Right lobe of liver (tissue), 6 donors: ENCODE data around the gene IQCH. TPM values are rescaled to one million over a fixed set of nuclear protein-coding genes. Genes with fewer than 3 reads are reported as not detected.

Experiments
- ATAC-seq, 4 donors: fragments of 200-7000 bp; cut with Tn5 transposase; one replicate each; pipeline ENCODE4 v1.9.1; 2020; ENCODE audit warnings: mild to moderate bottlenecking in 4 of 4, moderate library complexity in 4 of 4
- DNase-seq, 3 donors: peaks; one replicate each; pipeline ENCODE4 v3.0.0-alpha.2; 2020
- H3K27ac ChIP-seq, 3 donors: fragments of 200-600 bp; one replicate each; pipeline ENCODE4 v1.8.0; 2022
- H3K27me3 ChIP-seq, 2 donors: fragments of 200-600 bp; one replicate each; pipeline ENCODE4 v1.8.0; 2022
- H3K36me3 ChIP-seq, 4 donors: fragments of 200-600 bp; sonication (generic) in 1 of 4; one replicate each; pipeline versions ENCODE4 v1.5.1 to v1.8.0; 2017 to 2022; ENCODE audit warnings: control low read depth in 1 of 4
- H3K4me1 ChIP-seq, 4 donors: fragments of 200-600 bp; sonication (generic) in 1 of 4; one replicate each; pipeline versions ENCODE4 v1.5.1 to v1.8.0; 2017 to 2022; ENCODE audit warnings: control low read depth in 1 of 4
- H3K4me3 ChIP-seq, 3 donors: fragments of 200-600 bp; one replicate each; pipeline ENCODE4 v1.8.0; 2022
- H3K9me3 ChIP-seq, 4 donors: fragments of 200-600 bp; sonication (generic) in 1 of 4; one replicate each; pipeline versions ENCODE4 v1.5.1 to v1.8.0; 2017 to 2022; ENCODE audit warnings: control low read depth in 1 of 4
- CTCF ChIP-seq, 4 donors: fragments of 200-600 bp in 3 of 4; fragments of 450-650 bp in 1 of 4; IDR thresholded peaks; one replicate each; pipeline versions ENCODE4 v1.5.1 to v1.8.0; 2016 to 2022; ENCODE audit warnings: antibody characterized with exemption in 4 of 4, mild to moderate bottlenecking in 2 of 4
- POLR2A ChIP-seq: fragments of 450-650 bp; IDR thresholded peaks from one replicate; pipeline ENCODE4 v1.6.1; 2017; ENCODE audit warnings: antibody characterized with exemption, mild to moderate bottlenecking
- WGBS: methylation state at CpG from one replicate; pipeline ENCODE4 v1.1.6; 2018; ENCODE audit warnings: low coverage, low lambda C conversion rate; ENCODE audit not compliant: insufficient coverage; ENCODE audit errors: missing lambda C conversion rate; 5-methylcytosine and 5-hydroxymethylcytosine counted together
- intact Hi-C, 2 donors: fragments of 100-400 bp; cut with DNase I; formaldehyde crosslinking; loops; one replicate each; pipeline versions ENCODE4 v1.11.2 to v1.14.1; 2022
- total RNA-seq, 6 experiments: library from RNA; depleted of rRNA in 2 of 6; stranded (reverse); fragments of >200 nt in 2 of 6; fragmentation: NEBNext Ultra II Directional in 3 of 6; extraction: Animal tissue kit (Norgen Biotek cat#: 25700) in 3 of 6; gene quantifications; one replicate each; pipeline versions ENCODE4 v1.1.0 to v1.2.4, GENCODE V29; 2016 to 2023
- donor health status: DM: no; HTN: yes; CAD: no.
- donor health status: DM: no; HTN: no; CAD: no.
- donor health status: DM: no; HTN: no; CAD: no.
- donor health status: DM: no; HTN: yes; CAD: no.
- donor health status: DM: no; HTN: yes; CAD: no.

The IQCH gene
- total RNA-seq, 6 experiments from 2014 or later: 0.91 to 2.3 (median 1.4) TPM

DNA sequence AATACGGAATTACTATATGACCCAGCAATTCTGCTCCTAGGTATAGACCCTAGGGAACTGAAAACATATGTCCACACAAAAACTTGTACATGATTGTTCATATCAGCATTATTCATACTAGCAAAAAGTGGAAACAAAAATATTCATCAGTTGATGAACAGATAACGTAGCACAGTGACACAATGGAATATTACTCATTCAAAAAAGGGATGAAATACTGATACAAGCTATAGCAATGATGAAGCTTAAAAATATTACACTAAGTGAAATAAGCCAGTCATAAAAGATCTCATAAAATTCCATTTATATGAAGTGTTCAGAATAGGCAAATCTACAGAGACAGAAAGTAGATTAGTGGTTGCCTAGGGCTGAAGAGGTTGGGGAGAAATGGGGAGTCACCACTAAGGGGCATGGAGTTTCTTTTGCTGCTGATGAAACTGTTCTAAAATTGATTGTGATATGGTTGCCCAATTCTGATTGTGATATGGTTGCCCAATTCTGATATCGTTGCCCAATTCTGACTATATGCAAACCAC is 276.9 kb downstream of the IQCH start:
- H3K27me3 ChIP-seq: no peaks in the 10 kb centered on the region
- H3K36me3 ChIP-seq: peaks cover 0 to 7% (median 0%) of the 10 kb centered on the region in 4 donors
- no peak for TF ChIP-seq POLR2A
- TF ChIP-seq CTCF (IDR thresholded peaks at IDR 0.05): no peak
- intact Hi-C loops: no loop called here
- no peak overlapping the region for H3K4me3 ChIP-seq
- H3K27ac ChIP-seq: no peak overlapping the region
- ATAC-seq (peak in 2 of 4 donors; percentile 27 to 35), DNase-seq (no peak)
- H3K9me3 ChIP-seq: no peaks in the 10 kb centered on the region
- 70% methylated on average over 3 of the region's 3 CpGs for WGBS
- H3K4me1 ChIP-seq: no peaks in the 10 kb centered on the region

GRCh38 chr15:67533873-67534272 is 279.3 kb downstream of the IQCH start:
- WGBS: 58% methylated on average over 1 of the region's 1 CpG
- TF ChIP-seq CTCF (IDR thresholded peaks at IDR 0.05) (no peak), POLR2A (no peak)
- Histone ChIP-seq H3K4me3 (no peak overlapping the region), H3K36me3 (no peaks in the 10 kb centered on the region), H3K9me3 (no peaks in the 10 kb centered on the region), H3K27me3 (no peaks in the 10 kb centered on the region), H3K27ac (no peak overlapping the region), H3K4me1 (no peaks in the 10 kb centered on the region)
- ATAC-seq (no peak), DNase-seq (no peak)
- intact Hi-C loops: no loop called here

GRCh38 chr15:67534360-67534759 is 279.8 kb downstream of the IQCH start:
- Histone ChIP-seq H3K4me1 (no peaks in the 10 kb centered on the region), H3K27ac (no peak overlapping the region), H3K36me3 (no peaks in the 10 kb centered on the region), H3K9me3 (no peaks in the 10 kb centered on the region), H3K27me3 (no peaks in the 10 kb centered on the region), H3K4me3 (no peak overlapping the region)
- DNase-seq (no peak), ATAC-seq (no peak)
- WGBS: 83% methylated on average over 1 of the region's 1 CpG
- TF ChIP-seq CTCF (IDR thresholded peaks at IDR 0.05) (no peak), POLR2A (no peak)
- intact Hi-C loops: no loop called here

- TF ChIP-seq POLR2A (no peak), CTCF (IDR thresholded peaks at IDR 0.05) (no peak)
- WGBS: 85% methylated on average over 1 of the region's 1 CpG
- no peak overlapping the region for H3K4me3 ChIP-seq
- peaks cover 0 to 3% (median 0%) of the 10 kb centered on the region in 4 donors for H3K4me1 ChIP-seq
- no peaks in the 10 kb centered on the region for H3K27me3 ChIP-seq
- no peaks in the 10 kb centered on the region for H3K36me3 ChIP-seq
- no peak overlapping the region for H3K27ac ChIP-seq
- DNase-seq (no peak), ATAC-seq (no peak)
- H3K9me3 ChIP-seq: no peaks in the 10 kb centered on the region
- intact Hi-C loops: no loop called here
Observed at GRCh38 chr15:67537771-67538170, 283.2 kb downstream of the IQCH start.
